Activated T-cell treated with anti-CD3 and anti-CD28 coated beads for 4 hours (primary cell): Measurements from ENCODE around the gene UBQLN1.

Experiments
- DNase-seq: peaks from one replicate; pipeline ENCODE4 v3.0.0-alpha.2; 2020

Gene UBQLN1

GRCh38 chr9:83681490-83681889, 26.3 kb downstream of the UBQLN1 start:
- no peak for DNase-seq

GRCh38 chr9:83680233-83680632, 27.5 kb downstream of the UBQLN1 start:
- DNase-seq = no peak

- no peak for DNase-seq
These were observed 30.2 kb downstream of the UBQLN1 start for GRCh38 chr9:83677596-83677995.

- DNase-seq = no peak
These were observed 32.3 kb downstream of the UBQLN1 start for GRCh38 chr9:83675466-83675865.

- no peak for DNase-seq
These were observed 36.3 kb downstream of the UBQLN1 start for GRCh38 chr9:83671451-83671850.

- no peak for DNase-seq
These were observed 37.4 kb downstream of the UBQLN1 start for GRCh38 chr9:83670381-83670780.

GRCh38 chr9:83669067-83669466, 38.7 kb downstream of the UBQLN1 start:
- no peak for DNase-seq

GRCh38 chr9:83665580-83666200, 42.1 kb downstream of the UBQLN1 start:
- no peak for DNase-seq

GRCh38 chr9:83662933-83663332, 44.8 kb downstream of the UBQLN1 start:
- no peak for DNase-seq

GRCh38 chr9:83656952-83657351, 50.8 kb downstream of the UBQLN1 start:
- no peak for DNase-seq

GRCh38 chr9:83656032-83656680, 51.6 kb downstream of the UBQLN1 start:
- no peak for DNase-seq

- DNase-seq = no peak
These were observed 52.3 kb downstream of the UBQLN1 start for GRCh38 chr9:83655433-83655832.

GRCh38 chr9:83652433-83652832, 55.3 kb downstream of the UBQLN1 start:
- DNase-seq = no peak

GRCh38 chr9:83651558-83651957, 56.2 kb downstream of the UBQLN1 start:
- no peak for DNase-seq

- DNase-seq = no peak
These were observed 58.2 kb downstream of the UBQLN1 start for GRCh38 chr9:83649515-83649914.

GRCh38 chr9:83649080-83649479, 58.7 kb downstream of the UBQLN1 start:
- DNase-seq = peak; percentile 73

GRCh38 chr9:83646500-83647239, 61.1 kb downstream of the UBQLN1 start:
- DNase-seq = no peak

GRCh38 chr9:83642793-83643192, 65.0 kb downstream of the UBQLN1 start:
- DNase-seq = no peak

- DNase-seq = no peak
These were observed 68.5 kb downstream of the UBQLN1 start for GRCh38 chr9:83639266-83639665.

GRCh38 chr9:83637389-83637788, 70.4 kb downstream of the UBQLN1 start:
- DNase-seq = no peak

- DNase-seq = no peak
These were observed 70.9 kb downstream of the UBQLN1 start for GRCh38 chr9:83636813-83637212.

GRCh38 chr9:83633676-83634075, 74.1 kb downstream of the UBQLN1 start:
- DNase-seq = no peak

- no peak for DNase-seq
These were observed 74.5 kb downstream of the UBQLN1 start for GRCh38 chr9:83633255-83633654.

- no peak for DNase-seq
These were observed 76.8 kb downstream of the UBQLN1 start for GRCh38 chr9:83630938-83631457.
